Effector memory CD8-positive, alpha-beta T cell (primary cell): ENCODE results near the gene CCBE1.

Experiments used
- ATAC-seq: fragments of 150-1000 bp; cut with Tn5 transposase; replicated peaks from 2 replicates; pipeline ENCODE4 v1.10.0; 2021; ENCODE audit warnings: mild to moderate bottlenecking, moderate library complexity
- DNase-seq, 3 experiments: peaks; one replicate each; pipeline ENCODE4 v3.0.0; 2021
- H3K27ac Mint-ChIP-seq, 2 donors: one replicate each; pipeline ENCODE4 v1.8.0; 2022; ENCODE audit warnings: mild to moderate bottlenecking in 2 of 2, mixed read lengths in 2 of 2, moderate library complexity in 2 of 2
- H3K27me3 Mint-ChIP-seq, 2 donors: one replicate each; pipeline ENCODE4 v1.8.0; 2022; ENCODE audit warnings: mixed read lengths in 2 of 2
- H3K36me3 Mint-ChIP-seq: one replicate; pipeline ENCODE4 v1.8.0; 2022; ENCODE audit warnings: mild to moderate bottlenecking, moderate library complexity, mixed read lengths; ENCODE audit not compliant: insufficient read depth
- H3K4me1 Mint-ChIP-seq, 2 donors: one replicate each; pipeline ENCODE4 v1.8.0; 2022; ENCODE audit warnings: low read depth in 2 of 2, mixed read lengths in 2 of 2
- H3K4me3 Mint-ChIP-seq, 2 donors: one replicate each; pipeline ENCODE4 v1.8.0; 2022; ENCODE audit warnings: mild to moderate bottlenecking in 2 of 2, mixed read lengths in 2 of 2, moderate library complexity in 2 of 2
- H3K9me3 Mint-ChIP-seq, 2 donors: one replicate each; pipeline ENCODE4 v1.8.0; 2022; ENCODE audit warnings: mixed read lengths in 2 of 2

CCBE1 gene

GRCh38 chr18:59606193-59607077 is 90.8 kb downstream of the CCBE1 start:
- no peaks in the 10 kb centered on the region for H3K4me1 Mint-ChIP-seq
- no peak overlapping the region for H3K27ac Mint-ChIP-seq
- H3K4me3 Mint-ChIP-seq: no peak overlapping the region
- ATAC-seq (no peak), DNase-seq (no peak)
- H3K27me3 Mint-ChIP-seq: no peaks in the 10 kb centered on the region
- H3K9me3 Mint-ChIP-seq: peaks cover 3 to 12% of the 10 kb centered on the region in 2 donors
- H3K36me3 Mint-ChIP-seq: no peaks in the 10 kb centered on the region

- H3K36me3 Mint-ChIP-seq: no peaks in the 10 kb centered on the region
- H3K27ac Mint-ChIP-seq: no peak overlapping the region
- no peak for DNase-seq
- no peaks in the 10 kb centered on the region for H3K4me1 Mint-ChIP-seq
- ATAC-seq: no peak
- peaks cover 5 to 15% of the 10 kb centered on the region in 2 donors for H3K9me3 Mint-ChIP-seq
- no peaks in the 10 kb centered on the region for H3K27me3 Mint-ChIP-seq
- no peak overlapping the region for H3K4me3 Mint-ChIP-seq
Observed at GRCh38 chr18:59605633-59606192, 91.5 kb downstream of the CCBE1 start.

GRCh38 chr18:59604877-59605276 is 92.3 kb downstream of the CCBE1 start:
- Mint-ChIP-seq H3K4me1 (no peaks in the 10 kb centered on the region), H3K4me3 (no peak overlapping the region), H3K9me3 (peaks cover 5 to 15% of the 10 kb centered on the region in 2 donors), H3K36me3 (no peaks in the 10 kb centered on the region), H3K27me3 (no peaks in the 10 kb centered on the region), H3K27ac (no peak overlapping the region)
- DNase-seq: no peak
- no peak for ATAC-seq

- Mint-ChIP-seq H3K4me1 (no peaks in the 10 kb centered on the region), H3K9me3 (peaks cover 5 to 6% of the 10 kb centered on the region in 2 donors), H3K36me3 (no peaks in the 10 kb centered on the region), H3K27ac (no peak overlapping the region), H3K4me3 (no peak overlapping the region), H3K27me3 (no peaks in the 10 kb centered on the region)
- ATAC-seq (no peak), DNase-seq (no peak)
Observed at GRCh38 chr18:59597049-59597448, 100.2 kb downstream of the CCBE1 start.

- H3K27me3 Mint-ChIP-seq: no peaks in the 10 kb centered on the region
- H3K27ac Mint-ChIP-seq: no peak overlapping the region
- H3K36me3 Mint-ChIP-seq: no peaks in the 10 kb centered on the region
- no peaks in the 10 kb centered on the region for H3K4me1 Mint-ChIP-seq
- no peak overlapping the region for H3K4me3 Mint-ChIP-seq
- DNase-seq: no peak
- no peak for ATAC-seq
- H3K9me3 Mint-ChIP-seq: peaks cover 0 to 2% of the 10 kb centered on the region in 2 donors
Observed at GRCh38 chr18:59593291-59593717, 103.9 kb downstream of the CCBE1 start.

- DNase-seq (no peak), ATAC-seq (no peak)
- H3K4me3 Mint-ChIP-seq: no peak overlapping the region
- no peak overlapping the region for H3K27ac Mint-ChIP-seq
- H3K4me1 Mint-ChIP-seq: no peaks in the 10 kb centered on the region
- peaks cover 0 to 2% of the 10 kb centered on the region in 2 donors for H3K9me3 Mint-ChIP-seq
- H3K27me3 Mint-ChIP-seq: no peaks in the 10 kb centered on the region
- H3K36me3 Mint-ChIP-seq: no peaks in the 10 kb centered on the region
Observed at GRCh38 chr18:59592624-59593023, 104.6 kb downstream of the CCBE1 start.

GRCh38 chr18:59582395-59582794 is 114.8 kb downstream of the CCBE1 start:
- H3K9me3 Mint-ChIP-seq: peaks cover 0 to 5% of the 10 kb centered on the region in 2 donors
- no peaks in the 10 kb centered on the region for H3K36me3 Mint-ChIP-seq
- H3K4me1 Mint-ChIP-seq: no peaks in the 10 kb centered on the region
- no peak for ATAC-seq
- no peak overlapping the region for H3K27ac Mint-ChIP-seq
- no peak overlapping the region for H3K4me3 Mint-ChIP-seq
- no peaks in the 10 kb centered on the region for H3K27me3 Mint-ChIP-seq
- no peak for DNase-seq

- no peaks in the 10 kb centered on the region for H3K4me1 Mint-ChIP-seq
- no peak overlapping the region for H3K27ac Mint-ChIP-seq
- no peak for ATAC-seq
- peaks cover 0 to 7% of the 10 kb centered on the region in 2 donors for H3K9me3 Mint-ChIP-seq
- H3K27me3 Mint-ChIP-seq: peaks cover 0 to 5% of the 10 kb centered on the region in 2 donors
- DNase-seq: no peak
- no peak overlapping the region for H3K4me3 Mint-ChIP-seq
- H3K36me3 Mint-ChIP-seq: no peaks in the 10 kb centered on the region
Observed at GRCh38 chr18:59579509-59579908, 117.7 kb downstream of the CCBE1 start.

GRCh38 chr18:59577386-59577655 is 119.9 kb downstream of the CCBE1 start:
- no peak overlapping the region for H3K4me3 Mint-ChIP-seq
- H3K36me3 Mint-ChIP-seq: no peaks in the 10 kb centered on the region
- peaks cover 0 to 5% of the 10 kb centered on the region in 2 donors for H3K27me3 Mint-ChIP-seq
- no peaks in the 10 kb centered on the region for H3K4me1 Mint-ChIP-seq
- H3K9me3 Mint-ChIP-seq: peaks cover 0 to 5% of the 10 kb centered on the region in 2 donors
- ATAC-seq: no peak
- no peak overlapping the region for H3K27ac Mint-ChIP-seq
- no peak for DNase-seq

- H3K9me3 Mint-ChIP-seq: peaks cover 0 to 5% of the 10 kb centered on the region in 2 donors
- ATAC-seq: no peak
- peaks cover 0 to 5% of the 10 kb centered on the region in 2 donors for H3K27me3 Mint-ChIP-seq
- H3K4me1 Mint-ChIP-seq: no peaks in the 10 kb centered on the region
- no peak for DNase-seq
- H3K27ac Mint-ChIP-seq: no peak overlapping the region
- no peaks in the 10 kb centered on the region for H3K36me3 Mint-ChIP-seq
- H3K4me3 Mint-ChIP-seq: no peak overlapping the region
Observed at GRCh38 chr18:59576541-59577385, 120.5 kb downstream of the CCBE1 start.

- no peaks in the 10 kb centered on the region for H3K4me1 Mint-ChIP-seq
- H3K27ac Mint-ChIP-seq: no peak overlapping the region
- H3K27me3 Mint-ChIP-seq: peaks cover 0 to 5% of the 10 kb centered on the region in 2 donors
- H3K9me3 Mint-ChIP-seq: peaks cover 0 to 5% of the 10 kb centered on the region in 2 donors
- DNase-seq (no peak), ATAC-seq (no peak)
- no peaks in the 10 kb centered on the region for H3K36me3 Mint-ChIP-seq
- H3K4me3 Mint-ChIP-seq: no peak overlapping the region
Observed at GRCh38 chr18:59575995-59576394, 121.2 kb downstream of the CCBE1 start.

GRCh38 chr18:59573962-59574361 is 123.3 kb downstream of the CCBE1 start:
- DNase-seq (no peak), ATAC-seq (no peak)
- H3K4me3 Mint-ChIP-seq: no peak overlapping the region
- no peaks in the 10 kb centered on the region for H3K36me3 Mint-ChIP-seq
- peaks cover 5 to 10% of the 10 kb centered on the region in 2 donors for H3K27me3 Mint-ChIP-seq
- peaks cover 0 to 7% of the 10 kb centered on the region in 2 donors for H3K9me3 Mint-ChIP-seq
- no peaks in the 10 kb centered on the region for H3K4me1 Mint-ChIP-seq
- H3K27ac Mint-ChIP-seq: no peak overlapping the region

GRCh38 chr18:59571902-59572301 is 125.3 kb downstream of the CCBE1 start:
- no peak for DNase-seq
- Mint-ChIP-seq H3K27ac (no peak overlapping the region), H3K27me3 (peaks cover 4 to 16% of the 10 kb centered on the region in 2 donors), H3K9me3 (peaks cover 0 to 6% of the 10 kb centered on the region in 2 donors), H3K4me1 (no peaks in the 10 kb centered on the region), H3K36me3 (no peaks in the 10 kb centered on the region), H3K4me3 (no peak overlapping the region)
- no peak for ATAC-seq
